Uterus (tissue), 4 donors: Measurements from ENCODE around the gene CMC2. TPM values are rescaled to one million over a fixed set of nuclear protein-coding genes. Genes with fewer than 3 reads are reported as not detected.

Source experiments
- DNase-seq, 2 donors: peaks; one replicate each; pipeline ENCODE4 v3.0.0-alpha.2; 2019 to 2020
- H3K27ac ChIP-seq, 2 donors: fragments of 200-600 bp; sonication (generic); 1 replicate in 1 of 2; 2 replicates in 1 of 2; pipeline ENCODE4 v1.5.1; 2016 to 2018
- H3K27me3 ChIP-seq, 2 donors: fragments of 200-600 bp; sonication (generic); one replicate each; pipeline ENCODE4 v1.5.1; 2018 to 2019; ENCODE audit warnings: control low read depth in 1 of 2
- H3K36me3 ChIP-seq, 2 donors: fragments of 200-600 bp; sonication (generic); one replicate each; pipeline ENCODE4 v1.5.1; 2019; ENCODE audit warnings: control low read depth in 1 of 2
- H3K4me1 ChIP-seq, 2 donors: fragments of 200-600 bp; sonication (generic); one replicate each; pipeline ENCODE4 v1.5.1; 2018 to 2019; ENCODE audit warnings: control low read depth in 1 of 2
- H3K4me3 ChIP-seq, 2 donors: fragments of 200-600 bp; sonication (generic); 1 replicate in 1 of 2; 2 replicates in 1 of 2; pipeline ENCODE4 v1.5.1; 2018 to 2019; ENCODE audit warnings: mild to moderate bottlenecking in 1 of 2
- H3K9me3 ChIP-seq, 2 donors: fragments of 200-600 bp; sonication (generic); one replicate each; pipeline ENCODE4 v1.5.1; 2019; ENCODE audit warnings: control low read depth in 1 of 2
- CTCF ChIP-seq, 4 experiments: fragments of 200-600 bp in 2 of 4; fragments of 450-650 bp in 2 of 4; sonication (generic) in 2 of 4; IDR thresholded peaks; one replicate each; pipeline ENCODE4 v1.5.1; 2016 to 2019; ENCODE audit warnings: antibody characterized with exemption in 4 of 4, mild to moderate bottlenecking in 2 of 4, moderate library complexity in 1 of 4
- POLR2A ChIP-seq, 2 donors: fragments of 450-650 bp; IDR thresholded peaks; one replicate each; pipeline ENCODE4 v1.6.1; 2016; ENCODE audit warnings: antibody characterized with exemption in 2 of 2, mild to moderate bottlenecking in 1 of 2, moderate library complexity in 1 of 2
- intact Hi-C: fragments of 100-400 bp; cut with DNase I; formaldehyde crosslinking; loops from one replicate; pipeline ENCODE4 v1.15.1; 2023; ENCODE audit warnings: low total_unique reads
- total RNA-seq, 4 donors: library from RNA; depleted of rRNA in 3 of 4; stranded (reverse); fragments of >200 nt in 3 of 4; gene quantifications; one replicate each; pipeline versions ENCODE4 v1.1.0 to v1.2.4, GENCODE V29; 2014 to 2023
- donor health status: DM: yes; HTN: yes; CAD: no.

The CMC2 gene
- total RNA-seq, 4 donors from 2014 or later: 1.5 to 204 (median 23.6) TPM

- Histone ChIP-seq H3K4me3 (no peak overlapping the region), H3K36me3 (no peaks in the 10 kb centered on the region), H3K27me3 (no peaks in the 10 kb centered on the region), H3K9me3 (no peaks in the 10 kb centered on the region), H3K4me1 (no peaks in the 10 kb centered on the region), H3K27ac (no peak overlapping the region)
- no peak for TF ChIP-seq POLR2A (IDR thresholded peaks at IDR 0.05)
- TF ChIP-seq CTCF (IDR thresholded peaks at IDR 0.05): no peak
- no peak for DNase-seq
- intact Hi-C loops: no loop called here
Observed at GRCh38 chr16:81040131-81040530, 33.4 kb upstream of the CMC2 start.

- peak overlapping the region; percentile 56 to 82 for H3K4me3 ChIP-seq
- no peaks in the 10 kb centered on the region for H3K9me3 ChIP-seq
- no peak for DNase-seq
- H3K4me1 ChIP-seq: no peaks in the 10 kb centered on the region
- H3K36me3 ChIP-seq: no peaks in the 10 kb centered on the region
- H3K27ac ChIP-seq: peak overlapping the region in 1 of 2 donors; percentile 47
- intact Hi-C loops: no loop called here
- H3K27me3 ChIP-seq: no peaks in the 10 kb centered on the region
- TF ChIP-seq CTCF (IDR thresholded peaks at IDR 0.05): no peak
- TF ChIP-seq POLR2A (IDR thresholded peaks at IDR 0.05): no peak
Observed at GRCh38 chr16:81036751-81037350, 30.2 kb upstream of the CMC2 start.

GRCh38 chr16:81035975-81036750 lies 29.5 kb upstream of the CMC2 start:
- no peaks in the 10 kb centered on the region for H3K9me3 ChIP-seq
- no peaks in the 10 kb centered on the region for H3K4me1 ChIP-seq
- no peaks in the 10 kb centered on the region for H3K27me3 ChIP-seq
- peak overlapping the region; percentile 47 to 65 for H3K27ac ChIP-seq
- peak overlapping the region; percentile 56 to 82 for H3K4me3 ChIP-seq
- TF ChIP-seq POLR2A (IDR thresholded peaks at IDR 0.05) (no peak), CTCF (IDR thresholded peaks at IDR 0.05) (no peak)
- intact Hi-C loops: no loop called here
- peak in 1 of 2 donors; percentile 19 for DNase-seq
- H3K36me3 ChIP-seq: no peaks in the 10 kb centered on the region

GRCh38 chr16:81035398-81035974 lies 28.8 kb upstream of the CMC2 start, which contains the start of gene ATMIN:
ATMIN (plus strand) TSS chr16:81035842; CDS start chr16:81035871, 29 bp downstream.
- no peaks in the 10 kb centered on the region for H3K4me1 ChIP-seq

More at GRCh38 chr16:81035398-81035974, 28.8 kb upstream of the CMC2 start, which contains the start of gene ATMIN:
- Histone ChIP-seq H3K27ac (peak within 1 kb of the TSS; percentile 47 to 65), H3K4me3 (peak within 1 kb of the TSS; percentile 56 to 82), H3K36me3 (no peaks in the 10 kb centered on the region), H3K27me3 (no peaks in the 10 kb centered on the region), H3K9me3 (no peaks in the 10 kb centered on the region)
- DNase-seq: peak; percentile 75 to 83
- TF ChIP-seq CTCF (IDR thresholded peaks at IDR 0.05) (peak; percentile 87 to 98 (median 98)), POLR2A (IDR thresholded peaks at IDR 0.05) (peak in 1 of 2 donors; percentile 63)
- intact Hi-C loops: no loop called here
